Stimulated activated CD4-positive, alpha-beta T cell treated with anti-CD3 and anti-CD28 coated beads, Interleukin-4, amount 100 ng/mL, for 4 hours (primary cell): ENCODE data around the gene ATL2.
"Not testable (repeated sequence)": the region's sequence is repeated elsewhere in the genome, so short reads cannot be mapped to it uniquely, and the experiment has no call there.

Experiments used
- DNase-seq, 2 experiments: peaks; one replicate each; pipeline ENCODE4 v3.0.0-alpha.2; 2020

The ATL2 gene

GRCh38 chr2:38377050-38377828 lies at the start of gene ATL2:
Gene ATL2, minus strand, starts transcription at chr2:38377273. Its CDS starts 13 bp downstream, at chr2:38377260.
- DNase-seq, result peak; percentile 90 to 94

- no peak for DNase-seq
Observed at GRCh38 chr2:38423763-38424162, 46.7 kb upstream of the ATL2 start.

GRCh38 chr2:38421274-38422056 lies 44.4 kb upstream of the ATL2 start:
- DNase-seq, result no peak

DNA sequence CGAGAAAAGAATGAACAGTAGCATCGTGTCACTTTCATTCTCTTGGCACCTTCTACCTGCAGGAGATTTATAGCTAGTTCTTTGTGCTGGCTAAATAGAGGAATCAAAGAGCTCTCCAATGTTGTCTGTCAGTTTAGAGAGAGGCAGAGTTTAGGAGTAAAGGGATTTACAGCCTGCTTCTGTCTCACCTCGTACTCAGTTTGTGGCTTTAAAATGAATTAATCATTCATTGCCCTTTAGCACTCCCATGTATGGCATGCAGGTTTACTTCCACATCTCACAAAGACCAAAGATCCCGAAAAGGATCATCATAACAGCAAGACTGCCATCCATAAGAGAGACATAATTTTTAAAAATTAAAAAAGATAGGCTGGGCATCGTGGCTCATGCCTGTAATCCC lies 42.4 kb upstream of the ATL2 start:
- DNase-seq, result no peak

GRCh38 chr2:38418735-38419134 lies 41.7 kb upstream of the ATL2 start:
- no peak for DNase-seq

DNA sequence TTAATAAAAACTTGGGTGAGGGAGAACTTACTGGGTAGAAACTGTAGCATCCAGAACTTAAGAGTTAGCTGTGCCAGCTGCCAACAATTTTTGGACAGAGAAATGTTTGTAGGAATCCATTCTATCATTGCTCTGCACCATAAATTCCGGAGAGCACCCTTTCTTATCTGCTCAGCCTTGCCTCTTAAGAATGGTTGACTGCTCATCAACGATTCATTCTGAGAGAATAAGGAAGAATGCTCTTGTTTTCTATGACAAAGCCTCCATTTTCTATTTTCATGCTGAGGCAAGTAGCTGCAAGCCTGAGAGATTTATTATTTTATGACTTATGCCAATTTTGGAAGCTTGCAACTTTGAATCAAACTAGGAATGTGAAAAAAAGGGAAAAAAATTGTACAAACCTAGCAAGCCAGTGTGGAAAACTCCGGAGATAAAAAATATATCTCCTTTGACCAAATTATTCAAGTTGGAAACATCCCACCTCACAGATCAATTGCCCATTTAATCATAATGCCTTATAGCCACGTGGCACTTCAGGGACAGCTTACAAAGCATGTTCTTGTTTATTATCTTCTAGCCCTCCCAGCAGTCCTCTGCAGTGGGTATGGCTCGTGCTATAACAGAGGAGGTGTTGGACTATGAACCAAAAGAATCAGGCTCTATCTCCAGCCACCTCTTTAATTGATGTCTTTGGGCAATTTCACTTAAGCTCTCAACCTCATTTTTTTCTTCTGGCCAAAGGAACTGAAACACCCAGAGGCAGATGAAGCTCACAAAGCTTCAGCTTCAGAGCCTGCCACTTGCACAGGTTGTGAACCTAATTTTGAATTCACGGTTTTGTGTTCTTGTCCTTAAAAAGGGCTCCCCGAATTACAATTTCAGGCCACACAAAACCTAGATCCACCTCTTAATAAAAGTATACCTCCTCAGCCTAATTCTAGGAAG lies 40.9 kb upstream of the ATL2 start:
- no peak for DNase-seq

GRCh38 chr2:38416296-38417036 lies 39.4 kb upstream of the ATL2 start:
- no peak for DNase-seq

- DNase-seq, result no peak
Observed at GRCh38 chr2:38415728-38416291, 38.7 kb upstream of the ATL2 start.

DNA sequence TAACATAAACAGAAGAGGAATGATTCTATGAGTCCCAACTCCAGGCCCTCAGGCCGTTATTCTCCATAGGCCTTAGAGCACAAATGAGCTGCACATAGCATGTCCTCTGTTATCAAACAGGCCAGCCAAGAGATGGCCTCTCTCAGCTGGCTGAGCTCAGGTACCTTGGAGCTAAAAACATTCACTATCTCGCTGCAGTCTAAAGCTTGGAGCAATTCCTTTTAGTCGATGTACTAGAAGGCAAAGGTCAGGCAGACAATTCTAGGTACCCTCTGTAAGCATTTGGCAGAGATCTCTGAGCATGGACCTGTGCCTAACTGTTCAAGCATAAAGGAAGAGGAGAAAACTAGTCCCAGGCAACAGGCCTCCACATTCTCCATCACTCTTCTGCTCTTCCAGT lies 38.0 kb upstream of the ATL2 start:
- DNase-seq, result no peak

GRCh38 chr2:38412235-38412871 lies 35.3 kb upstream of the ATL2 start:
- not testable (repeated sequence) for DNase-seq

DNA sequence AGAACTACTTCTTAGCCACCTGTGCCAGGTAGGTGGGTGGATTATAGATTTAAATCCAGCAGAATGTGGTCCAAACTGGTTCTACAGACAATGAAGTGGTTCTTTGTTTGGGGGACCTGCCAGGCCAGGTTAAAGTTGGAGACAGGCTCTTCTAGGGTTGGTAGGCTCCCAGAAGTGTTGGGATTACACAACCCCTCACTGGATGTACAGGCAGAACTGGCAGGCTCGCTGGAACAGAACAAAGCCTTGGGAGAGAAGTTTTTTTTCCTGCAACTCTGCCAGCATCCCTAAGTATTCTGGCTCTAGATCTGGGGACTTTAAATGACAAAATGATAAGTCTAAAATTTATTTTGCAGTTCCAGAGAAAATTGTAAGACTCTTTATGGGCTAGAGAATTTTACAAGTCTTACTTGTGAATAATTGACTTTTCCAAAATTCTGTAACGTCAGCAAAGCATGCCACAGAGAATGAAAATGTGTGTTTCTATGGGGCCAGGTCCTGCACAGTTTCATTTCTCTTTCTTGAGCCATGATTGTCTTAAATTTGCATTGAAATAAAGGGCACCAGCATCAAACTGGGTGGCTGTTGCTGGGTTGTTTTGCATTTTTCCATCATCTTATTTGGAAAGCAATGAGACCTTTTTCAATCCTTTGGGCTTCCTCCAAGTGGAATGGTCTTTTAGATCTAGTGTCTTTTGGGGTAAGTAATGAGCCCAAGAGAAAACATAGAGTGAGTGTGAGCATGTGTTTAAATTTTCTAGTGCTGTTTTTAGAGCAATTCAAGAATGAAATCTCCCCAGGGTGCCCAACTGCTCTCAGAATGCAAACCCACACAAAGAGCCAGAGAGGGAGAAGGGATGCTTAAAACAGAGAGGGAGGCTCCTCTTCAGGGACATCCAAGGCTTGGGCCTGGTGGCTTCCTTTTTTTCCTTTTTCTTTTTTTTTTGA lies 32.4 kb upstream of the ATL2 start:
- no peak for DNase-seq

DNA sequence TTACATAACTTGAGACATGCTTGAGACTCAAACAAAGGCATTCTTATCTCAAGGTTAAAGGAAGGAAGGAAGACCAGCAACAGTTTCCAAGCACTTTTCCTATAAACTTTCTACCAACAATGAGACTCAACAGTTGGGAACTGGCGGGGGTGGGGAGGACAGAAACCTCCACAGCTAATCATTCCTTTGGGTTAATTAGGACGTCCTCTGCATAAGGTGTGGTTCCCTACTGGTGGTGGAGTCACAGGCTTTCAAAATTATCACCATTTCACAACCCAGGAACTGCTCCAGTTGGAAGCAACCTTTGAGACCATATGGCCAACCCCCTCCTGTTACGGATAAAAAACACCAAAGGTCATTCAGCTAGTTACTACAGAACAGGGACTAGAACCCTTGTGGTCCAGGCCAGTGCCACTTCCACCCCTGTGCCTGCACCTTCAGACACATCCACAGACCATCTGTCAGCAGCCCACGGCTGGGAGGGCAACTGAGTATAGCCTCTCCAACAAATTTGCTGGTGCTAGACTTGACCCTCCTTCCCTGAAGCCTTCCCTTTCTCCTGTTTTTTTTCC lies 30.1 kb upstream of the ATL2 start:
- DNase-seq, result no peak

GRCh38 chr2:38406597-38407110 lies 29.6 kb upstream of the ATL2 start:
- DNase-seq, result no peak

GRCh38 chr2:38405917-38406596 lies 29.0 kb upstream of the ATL2 start:
- DNase-seq, result no peak

DNA sequence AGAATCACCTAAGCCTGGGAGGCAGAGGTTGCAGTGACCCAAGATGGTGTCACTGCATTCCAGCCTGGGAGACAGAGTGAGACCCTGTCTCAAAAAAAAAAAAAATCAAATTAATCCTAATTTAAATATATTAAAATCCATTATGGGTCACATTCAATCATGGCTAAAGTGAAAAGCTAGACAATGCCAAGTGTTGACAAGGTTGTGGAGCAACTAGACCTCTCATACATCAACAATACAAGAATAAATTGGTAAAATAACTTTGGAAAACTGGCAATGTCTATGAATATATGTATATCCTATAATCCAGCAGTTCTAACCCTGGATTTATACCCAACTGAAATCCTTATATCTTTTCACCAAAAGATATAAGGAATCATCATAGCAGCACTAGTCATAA lies 23.4 kb upstream of the ATL2 start:
- DNase-seq, result no peak

DNA sequence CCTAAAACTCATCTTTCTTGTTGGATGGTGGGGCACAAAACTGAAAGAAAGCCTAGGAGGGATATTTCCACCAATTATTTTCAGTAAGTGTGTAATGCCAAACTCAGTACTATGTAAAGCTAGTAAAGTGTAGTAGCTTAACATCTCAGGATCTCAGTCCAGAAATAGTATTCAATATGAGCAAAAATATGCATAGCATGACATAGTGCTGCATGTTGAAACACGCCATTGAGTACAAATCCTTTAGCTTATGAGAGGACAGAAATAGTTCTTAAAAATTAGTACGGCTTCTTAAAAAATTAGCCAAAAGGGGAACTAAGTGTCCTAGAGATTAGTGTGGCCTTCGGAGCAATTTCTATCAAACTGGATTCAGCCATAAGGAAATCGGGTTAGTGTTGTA lies 21.7 kb upstream of the ATL2 start:
- no peak for DNase-seq

- DNase-seq, result no peak
Observed at GRCh38 chr2:38394903-38395341, 17.8 kb upstream of the ATL2 start.

- DNase-seq, result no peak
Observed at GRCh38 chr2:38394041-38394440, 17.0 kb upstream of the ATL2 start.

DNA sequence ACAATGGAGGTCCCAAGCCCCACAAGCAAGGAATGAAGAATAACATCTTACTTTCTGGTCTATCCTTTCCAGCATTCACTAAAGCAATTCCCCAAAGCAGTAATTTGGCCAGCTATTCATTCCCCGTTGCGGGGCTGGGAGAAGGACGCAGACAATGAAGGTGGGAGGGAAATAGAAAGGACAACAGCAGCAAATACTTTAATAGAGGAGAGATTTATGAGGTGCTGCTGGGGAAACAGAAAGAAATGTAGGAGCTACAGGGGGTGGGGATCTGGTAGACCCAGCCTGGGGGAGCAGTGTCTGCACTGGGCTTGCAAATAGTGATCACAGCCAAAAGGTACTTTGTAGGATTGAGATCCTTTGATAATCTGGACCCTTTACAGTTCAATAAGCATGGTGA lies 13.9 kb upstream of the ATL2 start:
- DNase-seq, result no peak
